Panc1 (cell line): Measurements from ENCODE around the gene CAPS2. TPM values are rescaled to one million over a fixed set of nuclear protein-coding genes. Genes with fewer than 3 reads are reported as not detected.

Experiments
- ATAC-seq: fragments of 200-7000 bp; cut with Tn5 transposase; 2 replicates; pipeline ENCODE4 v1.9.1; 2020; ENCODE audit warnings: mild to moderate bottlenecking, moderate library complexity
- BruUV-seq: library from RNA; stranded (reverse); fragments of 400-500 nt; replicated peaks from 2 replicates; lab custom pipeline; 2021; lab: Mats Ljungman, UMichigan
- CTCF ChIA-PET: fragments of 300-600 bp; sonication (Branson Sonifier 250); formaldehyde crosslinking; loops from one replicate; lab custom pipeline; 2022; ENCODE audit warnings: antibody characterized with exemption; lab: Charles Lee
- POLR2A ChIA-PET: fragments of 300-600 bp; sonication (Branson Sonifier 250); formaldehyde crosslinking; loops from one replicate; lab custom pipeline; 2022; ENCODE audit warnings: antibody characterized with exemption; lab: Charles Lee
- DNase-seq: peaks from one replicate; pipeline ENCODE4 v3.0.0-alpha.2; 2010; ENCODE audit warnings: low read depth, low spot score
- H3K27ac ChIP-seq: 2 replicates; pipeline ENCODE4 v1.5.1; 2011; ENCODE audit warnings: mild to moderate bottlenecking, low read length, inconsistent platforms
- H3K27me3 ChIP-seq: fragments of 200-500 bp; sonication (Bioruptor generic); 2 replicates; pipeline ENCODE4 v1.6.0; 2014; ENCODE audit warnings: low read length, inconsistent platforms; ENCODE audit not compliant: control insufficient read depth, insufficient read depth
- H3K36me3 ChIP-seq: fragments of 200-500 bp; sonication (Bioruptor generic); 2 replicates; pipeline ENCODE4 v1.5.1; 2014; ENCODE audit warnings: inconsistent platforms, mild to moderate bottlenecking, low read length, moderate library complexity; ENCODE audit not compliant: control insufficient read depth, insufficient read depth
- H3K4me1 ChIP-seq: 2 replicates; pipeline ENCODE4 v1.5.1; 2011; ENCODE audit warnings: inconsistent platforms, mild to moderate bottlenecking, low read length, moderate library complexity; ENCODE audit not compliant: control insufficient read depth, insufficient read depth
- H3K4me3 ChIP-seq, 2 experiments: 2 replicates each; pipeline ENCODE4 v1.5.1; 2011 to 2012; ENCODE audit warnings: low read depth in 2 of 2, low read length in 2 of 2, mild to moderate bottlenecking in 2 of 2, inconsistent platforms in 1 of 2, moderate library complexity in 1 of 2
- H3K9me3 ChIP-seq: fragments of 200-500 bp; sonication (Bioruptor generic); 2 replicates; pipeline ENCODE4 v1.5.1; 2014; ENCODE audit warnings: low read depth, mild to moderate bottlenecking, inconsistent platforms, low read length, moderate library complexity; ENCODE audit not compliant: control insufficient read depth, insufficient read depth
- CTCF ChIP-seq: fragments of 450-650 bp; IDR thresholded peaks from 2 replicates; pipeline ENCODE4 v1.5.1; 2017; ENCODE audit warnings: mild to moderate bottlenecking
- POLR2AphosphoS5 ChIP-seq: IDR thresholded peaks from 2 replicates; pipeline ENCODE4 v1.6.1; 2012; ENCODE audit warnings: mild to moderate bottlenecking, low read depth, low read length, moderate library complexity
- REST ChIP-seq, 2 experiments: IDR thresholded peaks; 2 replicates each; pipeline ENCODE4 v1.6.1; 2011 to 2012; ENCODE audit warnings: low read depth in 2 of 2, control low read depth in 1 of 2, low read length in 1 of 2, mild to moderate bottlenecking in 1 of 2, moderate library complexity in 1 of 2; ENCODE audit not compliant: insufficient read depth in 1 of 2
- SIN3A ChIP-seq: IDR thresholded peaks from 2 replicates; pipeline ENCODE4 v1.6.1; 2012; ENCODE audit warnings: low read depth, mild to moderate bottlenecking, low read length, moderate library complexity, borderline replicate concordance; ENCODE audit not compliant: insufficient read depth
- TCF7L2 ChIP-seq: IDR thresholded peaks from 2 replicates; pipeline ENCODE4 v1.6.1; 2011; ENCODE audit warnings: mild to moderate bottlenecking, low read depth, low read length, inconsistent platforms
- in situ Hi-C: cut with HindIII; loops from 2 replicates; pipeline ENCODE4 v1.10.0; 2016; ENCODE audit warnings: low sequenced_read_pairs, low pct_unique_long_range_greater_than_20kb
- intact Hi-C: fragments of 100-400 bp; cut with micrococcal nuclease; formaldehyde crosslinking; loops from one replicate; pipeline ENCODE4 v1.10.0; 2022; ENCODE audit not compliant: unreplicated experiment
- total RNA-seq: library from RNA; stranded (reverse); gene quantifications from one replicate; pipeline ENCODE4 v1.2.1, GENCODE V29; 2021; ENCODE audit not compliant: unreplicated experiment

The CAPS2 gene
- total RNA-seq, 1 experiment from 2014 or later = 11.8 TPM

- POLR2A ChIA-PET = no interaction called here
These were observed 27.3 kb downstream of the CAPS2 start for GRCh38 chr12:75302781-75303180.

GRCh38 chr12:75302225-75302624 is 27.9 kb downstream of the CAPS2 start:
- Histone ChIP-seq H3K9me3 (peaks cover 4% of the 10 kb centered on the region; the same call in 1 of the 2 replicates), H3K27me3 (no peaks in the 10 kb centered on the region), H3K4me1 (no peaks in the 10 kb centered on the region), H3K4me3 (no peak overlapping the region), H3K27ac (no peak overlapping the region), H3K36me3 (no peaks in the 10 kb centered on the region)
- no TSS peak for BruUV-seq
- in situ Hi-C loops = no loop called here
- TF ChIP-seq CTCF = no peak
- no peak for TF ChIP-seq TCF7L2
- no peak for TF ChIP-seq POLR2AphosphoS5
- TF ChIP-seq SIN3A = no peak
- no peak for TF ChIP-seq REST (IDR thresholded peaks at IDR 0.05; ENCODE audit: insufficient read depth in 1 of 2, low read depth in 2 of 2, low read length in 1 of 2)
- ATAC-seq = no peak
- intact Hi-C loops = no loop called here
- POLR2A ChIA-PET = no interaction called here
- CTCF ChIA-PET = no interaction called here
- DNase-seq = no peak

More at GRCh38 chr12:75302781-75303180, 27.3 kb downstream of the CAPS2 start:
- no TSS peak for BruUV-seq
- DNase-seq (no peak), ATAC-seq (no peak)
- no peak for TF ChIP-seq TCF7L2
- TF ChIP-seq REST (IDR thresholded peaks at IDR 0.05; ENCODE audit: insufficient read depth in 1 of 2, low read depth in 2 of 2, low read length in 1 of 2) = no peak
- TF ChIP-seq SIN3A = no peak
- TF ChIP-seq POLR2AphosphoS5 = no peak
- TF ChIP-seq CTCF = no peak
- Histone ChIP-seq H3K4me1 (no peaks in the 10 kb centered on the region), H3K27me3 (no peaks in the 10 kb centered on the region), H3K27ac (no peak overlapping the region), H3K9me3 (peaks cover 4% of the 10 kb centered on the region; the same call in 1 of the 2 replicates), H3K36me3 (no peaks in the 10 kb centered on the region), H3K4me3 (no peak overlapping the region)
- in situ Hi-C loops (no loop called here), intact Hi-C loops (no loop called here)
- CTCF ChIA-PET = no interaction called here
